Smooth muscle cell (in vitro differentiated cells): ENCODE data around the gene SMAD1. TPM values are rescaled to one million over a fixed set of nuclear protein-coding genes. Genes with fewer than 3 reads are reported as not detected.

Experiments used
- DNase-seq: peaks from one replicate; lab custom pipeline; 2025; ENCODE audit not compliant: unreplicated experiment; lab: John Stamatoyannopoulos, UW
- H2AFZ ChIP-seq: fragments of 200-600 bp; sonication (generic); 2 replicates; pipeline ENCODE4 v1.6.0; 2016; ENCODE audit warnings: antibody characterized with exemption, low read depth, mild to moderate bottlenecking
- H3F3A ChIP-seq: fragments of 200-600 bp; sonication (generic); 2 replicates; pipeline ENCODE4 v1.6.0; 2017; ENCODE audit warnings: antibody characterized with exemption, low read depth
- H3K27ac ChIP-seq: fragments of 200-600 bp; sonication (generic); 2 replicates; pipeline ENCODE4 v1.5.1; 2016; ENCODE audit warnings: low read depth, mild to moderate bottlenecking
- H3K27me3 ChIP-seq: fragments of 200-600 bp; sonication (generic); 2 replicates; pipeline ENCODE4 v1.6.1; 2016; ENCODE audit warnings: low read depth, mild to moderate bottlenecking
- H3K36me3 ChIP-seq: fragments of 200-600 bp; sonication (generic); 2 replicates; pipeline ENCODE4 v1.5.1; 2016; ENCODE audit warnings: low read depth
- H3K4me1 ChIP-seq: fragments of 200-600 bp; sonication (generic); 2 replicates; pipeline ENCODE4 v1.5.1; 2016; ENCODE audit warnings: low read depth
- H3K4me2 ChIP-seq: fragments of 200-600 bp; sonication (generic); 2 replicates; pipeline ENCODE4 v1.6.0; 2016; ENCODE audit warnings: mild to moderate bottlenecking
- H3K4me3 ChIP-seq: fragments of 200-600 bp; sonication (generic); 2 replicates; pipeline ENCODE4 v1.5.1; 2016; ENCODE audit warnings: mild to moderate bottlenecking
- H3K79me2 ChIP-seq: fragments of 200-600 bp; sonication (generic); 2 replicates; pipeline ENCODE4 v1.6.0; 2016; ENCODE audit warnings: low read depth, mild to moderate bottlenecking
- H3K9ac ChIP-seq: fragments of 200-600 bp; sonication (generic); 2 replicates; pipeline ENCODE4 v1.6.0; 2016; ENCODE audit warnings: low read depth
- H3K9me3 ChIP-seq: fragments of 200-600 bp; sonication (generic); replicated peaks from 2 replicates; pipeline ENCODE4 v1.5.1; 2016; ENCODE audit warnings: low read depth
- H4K20me1 ChIP-seq: fragments of 200-600 bp; sonication (generic); 2 replicates; pipeline ENCODE4 v1.6.0; 2016; ENCODE audit warnings: low read depth
- WGBS: methylation state at CpG from one replicate; pipeline ENCODE4 v1.1.7; 2016; ENCODE audit warnings: low lambda C conversion rate; 5-methylcytosine and 5-hydroxymethylcytosine counted together
- polyA plus RNA-seq: library from polyadenylated mRNA; unstranded; fragments of >200 nt; fragmentation: Nextera tagmentation; extraction: Ambion mirVana; gene quantifications from 2 replicates; pipeline ENCODE4 v1.2.1, GENCODE V29; 2016
- total RNA-seq: library from RNA; depleted of rRNA; stranded (reverse); fragments of >200 nt; gene quantifications from 2 replicates; pipeline ENCODE4 v1.2.3, GENCODE V29; 2014
- TF ChIP-seq, protein P1 (sequence below): fragments of 200-600 bp; sonication (generic); IDR thresholded peaks from 2 replicates; pipeline ENCODE4 v1.5.1; 2017; ENCODE audit warnings: borderline replicate concordance, mild to moderate bottlenecking, antibody characterized with exemption; ENCODE audit not compliant: insufficient read depth, poor library complexity, severe bottlenecking

Gene SMAD1
- total and polyA plus RNA-seq, 2 experiments from 2014 or later: 23.1 to 34.0 TPM

DNA sequence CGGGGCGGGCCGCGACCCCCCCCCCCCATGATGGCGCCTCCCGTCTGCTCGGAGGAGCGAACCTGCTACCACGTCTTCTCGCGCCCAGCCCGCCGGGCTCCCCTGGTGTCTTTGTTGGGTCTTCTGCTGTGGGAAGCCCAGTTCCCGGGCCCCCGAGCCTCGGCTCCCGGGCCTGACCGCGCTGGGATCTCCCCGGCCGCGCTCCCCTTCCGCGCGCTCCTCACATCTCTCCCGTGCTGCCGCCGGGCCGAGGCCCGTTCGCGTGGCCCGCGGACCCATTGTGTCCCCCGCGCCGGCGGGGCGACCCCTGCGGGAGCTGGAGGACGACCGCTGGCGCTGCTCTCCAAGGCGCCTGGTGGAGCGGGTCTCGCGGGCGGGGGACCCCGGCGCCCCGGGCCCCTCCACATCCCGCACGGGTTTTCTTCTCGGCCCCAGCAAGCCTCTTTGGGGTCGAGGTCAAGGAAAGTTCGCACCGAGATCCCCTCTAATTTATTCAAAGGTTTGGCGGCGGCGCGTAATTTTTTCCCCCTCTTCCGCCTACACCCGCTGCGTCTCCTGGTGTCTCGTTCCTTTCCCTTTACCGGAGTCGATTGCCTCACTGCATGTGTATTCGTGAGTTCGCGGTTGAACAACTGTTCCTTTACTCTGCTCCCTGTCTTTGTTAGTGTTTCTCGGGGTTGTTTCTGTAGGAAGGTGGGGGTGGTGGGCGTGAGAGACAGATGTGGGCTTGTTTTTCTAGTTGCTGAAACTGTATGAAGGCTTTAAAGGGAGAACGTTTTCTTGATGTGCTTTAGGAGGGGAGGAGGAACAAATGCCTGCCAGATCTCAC, 770 bp downstream of the SMAD1 start:
- peak overlapping the region; percentile 89 for H3K4me3 ChIP-seq
- peak overlapping the region; percentile 87 for H3K27ac ChIP-seq
- peak; percentile 41 for DNase-seq
- no peaks in the 10 kb centered on the region for H3K36me3 ChIP-seq
- TF ChIP-seq, protein P1, sequence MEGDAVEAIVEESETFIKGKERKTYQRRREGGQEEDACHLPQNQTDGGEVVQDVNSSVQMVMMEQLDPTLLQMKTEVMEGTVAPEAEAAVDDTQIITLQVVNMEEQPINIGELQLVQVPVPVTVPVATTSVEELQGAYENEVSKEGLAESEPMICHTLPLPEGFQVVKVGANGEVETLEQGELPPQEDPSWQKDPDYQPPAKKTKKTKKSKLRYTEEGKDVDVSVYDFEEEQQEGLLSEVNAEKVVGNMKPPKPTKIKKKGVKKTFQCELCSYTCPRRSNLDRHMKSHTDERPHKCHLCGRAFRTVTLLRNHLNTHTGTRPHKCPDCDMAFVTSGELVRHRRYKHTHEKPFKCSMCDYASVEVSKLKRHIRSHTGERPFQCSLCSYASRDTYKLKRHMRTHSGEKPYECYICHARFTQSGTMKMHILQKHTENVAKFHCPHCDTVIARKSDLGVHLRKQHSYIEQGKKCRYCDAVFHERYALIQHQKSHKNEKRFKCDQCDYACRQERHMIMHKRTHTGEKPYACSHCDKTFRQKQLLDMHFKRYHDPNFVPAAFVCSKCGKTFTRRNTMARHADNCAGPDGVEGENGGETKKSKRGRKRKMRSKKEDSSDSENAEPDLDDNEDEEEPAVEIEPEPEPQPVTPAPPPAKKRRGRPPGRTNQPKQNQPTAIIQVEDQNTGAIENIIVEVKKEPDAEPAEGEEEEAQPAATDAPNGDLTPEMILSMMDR: no peak
- H2AFZ ChIP-seq: peak overlapping the region; percentile 95
- no peaks in the 10 kb centered on the region for H3K27me3 ChIP-seq
- WGBS: 1% methylated on average over 35 of the region's 73 CpGs
- H3K4me2 ChIP-seq: peak overlapping the region; percentile 94
- H3K4me1 ChIP-seq: peaks cover 17% of the 10 kb centered on the region
- peaks cover 25% of the 10 kb centered on the region for H4K20me1 ChIP-seq
- peak overlapping the region; percentile 95 for H3K9ac ChIP-seq
- H3K79me2 ChIP-seq: peaks cover 48% of the 10 kb centered on the region
- H3F3A ChIP-seq: peaks cover 4% of the 10 kb centered on the region
- H3K9me3 ChIP-seq: no peaks in the 10 kb centered on the region

DNA sequence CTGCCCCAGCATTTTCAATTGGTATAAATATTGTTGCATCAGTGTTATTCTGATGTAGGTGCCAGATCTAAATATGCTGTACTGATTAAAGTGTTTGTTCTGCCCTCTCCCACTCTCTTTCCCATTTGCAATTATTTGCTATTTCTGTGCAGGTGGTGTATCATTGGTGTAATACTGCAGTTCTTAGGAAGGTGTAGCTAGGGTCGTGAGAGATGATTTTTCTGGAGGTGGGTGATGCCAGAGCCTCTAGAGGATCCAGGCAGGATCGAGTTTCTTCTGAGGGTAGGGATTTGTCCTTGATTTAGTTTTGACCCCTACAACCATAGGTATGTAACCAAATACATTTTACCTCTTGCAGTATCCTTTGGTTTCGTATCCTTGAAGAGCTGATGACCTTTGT, 1.9 kb downstream of the SMAD1 start:
- H3K4me1 ChIP-seq: peaks cover 17% of the 10 kb centered on the region
- peaks cover 58% of the 10 kb centered on the region for H3K79me2 ChIP-seq
- H3K36me3 ChIP-seq: no peaks in the 10 kb centered on the region
- WGBS: 66% methylated on average over 3 of the region's 3 CpGs
- DNase-seq: no peak
- H3K9ac ChIP-seq: peak overlapping the region; percentile 95
- peak overlapping the region; percentile 87 for H3K27ac ChIP-seq
- H3K4me2 ChIP-seq: peak overlapping the region; percentile 94
- H3K27me3 ChIP-seq: no peaks in the 10 kb centered on the region
- H3F3A ChIP-seq: peaks cover 4% of the 10 kb centered on the region
- H2AFZ ChIP-seq: no peak overlapping the region
- peak overlapping the region; percentile 89 for H3K4me3 ChIP-seq
- peaks cover 36% of the 10 kb centered on the region for H4K20me1 ChIP-seq
- no peaks in the 10 kb centered on the region for H3K9me3 ChIP-seq
- TF ChIP-seq, protein P1: no peak

DNA sequence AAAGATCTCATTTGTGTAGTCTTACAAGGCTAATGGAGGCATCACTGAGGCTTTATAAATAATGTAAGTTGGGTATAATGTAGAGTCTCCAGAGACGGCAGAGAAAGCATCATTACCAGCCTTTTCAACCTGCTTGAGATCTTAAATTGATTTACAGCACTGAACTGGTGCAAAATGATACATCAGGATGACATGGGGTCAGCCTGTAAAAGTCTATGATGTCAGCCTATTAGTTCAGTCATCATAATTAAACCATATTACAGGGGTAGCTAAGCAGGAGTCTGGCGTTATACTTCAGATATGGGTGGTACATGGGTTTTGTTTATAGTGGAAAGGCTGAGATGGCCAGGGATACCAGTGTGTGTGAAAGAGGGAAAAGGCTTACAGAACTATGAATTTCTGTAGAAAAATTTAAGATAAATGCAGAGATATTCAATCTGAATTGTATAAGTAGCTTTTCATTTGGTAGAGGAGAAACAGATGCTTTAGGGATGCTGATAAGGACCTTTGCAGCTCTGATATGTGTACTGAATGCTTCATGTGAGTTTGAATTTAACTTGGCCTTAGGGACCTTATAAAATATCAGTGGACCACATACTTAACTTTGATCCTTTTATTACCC, 2.7 kb downstream of the SMAD1 start:
- H3K9me3 ChIP-seq: no peaks in the 10 kb centered on the region
- H3F3A ChIP-seq: peaks cover 4% of the 10 kb centered on the region
- peaks cover 66% of the 10 kb centered on the region for H3K79me2 ChIP-seq
- peak overlapping the region; percentile 89 for H3K4me3 ChIP-seq
- H3K4me1 ChIP-seq: peaks cover 17% of the 10 kb centered on the region
- no peak overlapping the region for H3K9ac ChIP-seq
- TF ChIP-seq, protein P1: no peak
- H3K27me3 ChIP-seq: no peaks in the 10 kb centered on the region
- DNase-seq: no peak
- WGBS: 62% methylated on average over 2 of the region's 2 CpGs
- no peaks in the 10 kb centered on the region for H3K36me3 ChIP-seq
- no peak overlapping the region for H2AFZ ChIP-seq
- H3K4me2 ChIP-seq: peak overlapping the region; percentile 94
- H4K20me1 ChIP-seq: peaks cover 42% of the 10 kb centered on the region
- H3K27ac ChIP-seq: no peak overlapping the region
